ENCODE data around the gene PPFIA2. TPM values are rescaled to one million over a fixed set of nuclear protein-coding genes. Genes with fewer than 3 reads are reported as not detected.

PPFIA2 gene
- polyA plus RNA-seq, 1 donor (not counting 4 experiments of a cell fraction or from before 2014, with no cell fraction given), result not detected

- dilution Hi-C loops (cut with MboI; ENCODE audit: extremely low pct_ligation_motif_present, low sequenced_read_pairs), result no loop called here
- Histone ChIP-seq H3K36me3 (ENCODE audit: control insufficient read depth in 2 of 2, extremely low read depth in 1 of 2, insufficient read depth in 2 of 2, low read length in 2 of 2) (no peaks in the 10 kb centered on the region), H3K9ac (ENCODE audit: control insufficient read depth, extremely low read depth, insufficient read depth, low read length) (no peak overlapping the region), H4K20me1 (ENCODE audit: control insufficient read depth, extremely low read depth, insufficient read depth, low read length) (no peaks in the 10 kb centered on the region), H3K27ac (ENCODE audit: control insufficient read depth, insufficient read depth, low read length) (no peak overlapping the region), H3K4me3 (ENCODE audit: control insufficient read depth in 2 of 3, extremely low read depth in 1 of 3, insufficient read depth in 2 of 3, low read depth in 1 of 3, low read length in 3 of 3) (no peak overlapping the region), H3K4me1 (ENCODE audit: control insufficient read depth, extremely low read depth, insufficient read depth, low read length) (no peaks in the 10 kb centered on the region), H2AFZ (ENCODE audit: control insufficient read depth, low read length) (peak overlapping the region; percentile 15), H3K27me3 (ENCODE audit: control insufficient read depth, extremely low read depth, insufficient read depth, low read length) (no peaks in the 10 kb centered on the region), H3K9me1 (ENCODE audit: control insufficient read depth, extremely low read depth, insufficient read depth, low read length) (no peaks in the 10 kb centered on the region), H3K79me2 (ENCODE audit: control insufficient read depth, insufficient read depth, low read length) (no peaks in the 10 kb centered on the region), H3K9me3 (ENCODE audit: control insufficient read depth, low read depth, low read length) (no peaks in the 10 kb centered on the region), H3K4me2 (ENCODE audit: control insufficient read depth, extremely low read depth, insufficient read depth, low read depth, low read length) (no peak overlapping the region)
- no peak for DNase-seq (ENCODE audit: low read depth, low spot score)
- TF ChIP-seq CTCF (optimal IDR thresholded peaks at IDR 0.05 in 1 of 3, IDR thresholded peaks at IDR 0.05 in 1 of 3, conservative IDR thresholded peaks at IDR 0.05 in 1 of 3; ENCODE audit: extremely low read depth in 1 of 3, insufficient read depth in 2 of 3, low read length in 3 of 3), result peak in 2 of 3 experiments; percentile 57 to 58
- no peak for TF ChIP-seq EZH2 (IDR thresholded peaks at IDR 0.05; ENCODE audit: low read length)
- FAIRE-seq, result peak; percentile 48
Observed at GRCh38 chr12:81627336-81628189, 131.6 kb downstream of the PPFIA2 start.

- dilution Hi-C loops (cut with MboI; ENCODE audit: extremely low pct_ligation_motif_present, low sequenced_read_pairs), result no loop called here
- no peak overlapping the region for H3K4me2 ChIP-seq (ENCODE audit: control insufficient read depth, extremely low read depth, insufficient read depth, low read depth, low read length)
- no peak overlapping the region for H3K4me3 ChIP-seq (ENCODE audit: control insufficient read depth in 2 of 3, extremely low read depth in 1 of 3, insufficient read depth in 2 of 3, low read depth in 1 of 3, low read length in 3 of 3)
- no peaks in the 10 kb centered on the region for H4K20me1 ChIP-seq (ENCODE audit: control insufficient read depth, extremely low read depth, insufficient read depth, low read length)
- H3K27ac ChIP-seq (ENCODE audit: control insufficient read depth, insufficient read depth, low read length), result no peak overlapping the region
- no peaks in the 10 kb centered on the region for H3K36me3 ChIP-seq (ENCODE audit: control insufficient read depth in 2 of 2, extremely low read depth in 1 of 2, insufficient read depth in 2 of 2, low read length in 2 of 2)
- H3K9me1 ChIP-seq (ENCODE audit: control insufficient read depth, extremely low read depth, insufficient read depth, low read length), result no peaks in the 10 kb centered on the region
- no peaks in the 10 kb centered on the region for H3K9me3 ChIP-seq (ENCODE audit: control insufficient read depth, low read depth, low read length)
- DNase-seq (ENCODE audit: low read depth, low spot score), result no peak
- no peak overlapping the region for H2AFZ ChIP-seq (ENCODE audit: control insufficient read depth, low read length)
- H3K27me3 ChIP-seq (ENCODE audit: control insufficient read depth, extremely low read depth, insufficient read depth, low read length), result no peaks in the 10 kb centered on the region
- no peaks in the 10 kb centered on the region for H3K4me1 ChIP-seq (ENCODE audit: control insufficient read depth, extremely low read depth, insufficient read depth, low read length)
- H3K79me2 ChIP-seq (ENCODE audit: control insufficient read depth, insufficient read depth, low read length), result no peaks in the 10 kb centered on the region
- no peak for FAIRE-seq
- no peak overlapping the region for H3K9ac ChIP-seq (ENCODE audit: control insufficient read depth, extremely low read depth, insufficient read depth, low read length)
- TF ChIP-seq EZH2 (IDR thresholded peaks at IDR 0.05; ENCODE audit: low read length), result no peak
- TF ChIP-seq CTCF (optimal IDR thresholded peaks at IDR 0.05 in 1 of 3, IDR thresholded peaks at IDR 0.05 in 1 of 3, conservative IDR thresholded peaks at IDR 0.05 in 1 of 3; ENCODE audit: extremely low read depth in 1 of 3, insufficient read depth in 2 of 3, low read length in 3 of 3), result no peak
Observed at GRCh38 chr12:81626406-81626805, 132.7 kb downstream of the PPFIA2 start.
